Activated CD8-positive, alpha-beta T cell treated with anti-CD3 and anti-CD28 coated beads for 36 hours (primary cell): ENCODE measurements around the gene RAB40C. TPM values are rescaled to one million over a fixed set of nuclear protein-coding genes. Genes with fewer than 3 reads are reported as not detected.

Experiments
- ATAC-seq: fragments of 200-7000 bp; cut with Tn5 transposase; one replicate; pipeline ENCODE4 v1.10.0; 2021; ENCODE audit warnings: mild to moderate bottlenecking, moderate library complexity
- CTCF ChIA-PET: fragments of 350-600 bp; sonication (Branson Sonifier 250); formaldehyde crosslinking; loops from one replicate; lab custom pipeline; 2021; ENCODE audit warnings: antibody characterized with exemption; lab: Charles Lee
- POLR2A ChIA-PET: fragments of 350-600 bp; sonication (Branson Sonifier 250); formaldehyde crosslinking; loops from one replicate; lab custom pipeline; 2021; ENCODE audit warnings: antibody characterized with exemption; lab: Charles Lee
- DNase-seq: peaks from one replicate; pipeline ENCODE4 v3.0.0-alpha.2; 2020
- H3K27ac Mint-ChIP-seq: one replicate; pipeline ENCODE4 v1.8.0; 2021; ENCODE audit warnings: mild to moderate bottlenecking, mixed read lengths
- H3K27me3 Mint-ChIP-seq: one replicate; pipeline ENCODE4 v1.8.0; 2021; ENCODE audit warnings: mixed read lengths
- H3K36me3 Mint-ChIP-seq: one replicate; pipeline ENCODE4 v1.8.0; 2021; ENCODE audit warnings: low read depth, mixed read lengths
- H3K4me1 Mint-ChIP-seq: one replicate; pipeline ENCODE4 v1.8.0; 2021; ENCODE audit warnings: low read depth, mixed read lengths
- H3K4me3 Mint-ChIP-seq: one replicate; pipeline ENCODE4 v1.8.0; 2021; ENCODE audit warnings: mild to moderate bottlenecking, moderate library complexity, mixed read lengths
- H3K9me3 Mint-ChIP-seq: one replicate; pipeline ENCODE4 v1.8.0; 2021; ENCODE audit warnings: mixed read lengths
- CTCF ChIP-seq: fragments of 200-600 bp; IDR thresholded peaks from one replicate; pipeline ENCODE4 v1.8.0; 2022; ENCODE audit warnings: antibody characterized with exemption, mild to moderate bottlenecking
- intact Hi-C: fragments of 100-400 bp; cut with micrococcal nuclease; formaldehyde crosslinking; loops from one replicate; pipeline ENCODE4 v1.10.0; 2022
- total RNA-seq, 2 experiments: library from RNA; stranded (reverse); gene quantifications; one replicate each; pipeline ENCODE4 v1.2.3, GENCODE V29; 2021

The RAB40C gene
- total RNA-seq, 2 experiments from 2014 or later = 8.1 to 8.8 TPM

GRCh38 chr16:565419-566330 is 24.2 kb upstream of the RAB40C start:
- no peak for TF ChIP-seq CTCF
- H3K4me3 Mint-ChIP-seq = no peak overlapping the region
- no peak overlapping the region for H3K27ac Mint-ChIP-seq
- no peak for DNase-seq
- POLR2A ChIA-PET = no interaction called here
- ATAC-seq = no peak
- CTCF ChIA-PET = no interaction called here
- H3K36me3 Mint-ChIP-seq = no peaks in the 10 kb centered on the region
- H3K9me3 Mint-ChIP-seq = no peaks in the 10 kb centered on the region
- no peaks in the 10 kb centered on the region for H3K27me3 Mint-ChIP-seq
- intact Hi-C loops = no loop called here
- peaks cover 16% of the 10 kb centered on the region for H3K4me1 Mint-ChIP-seq

- Mint-ChIP-seq H3K4me3 (peak within 1 kb of the TSS; percentile 38), H3K9me3 (no peaks in the 10 kb centered on the region), H3K27ac (peak within 1 kb of the TSS; percentile 70), H3K36me3 (no peaks in the 10 kb centered on the region), H3K27me3 (no peaks in the 10 kb centered on the region), H3K4me1 (peaks cover 27% of the 10 kb centered on the region)
- POLR2A ChIA-PET = interaction anchor here (0.9 to 1.5 kb wide), 4 partner anchors 10 to 236 kb away, joined by 3 to 5 read pairs (median 4); partner anchors contain the start of gene WDR90
- ATAC-seq (peak; percentile 63), DNase-seq (peak; percentile 79)
- no peak for TF ChIP-seq CTCF
- intact Hi-C loops = no loop called here
- CTCF ChIA-PET = interaction anchor here (0.6 to 1.0 kb wide), 2 partner anchors 26 to 43 kb away, joined by 3 read pairs; no protein-coding TSS in a partner anchor
These were observed 23.1 kb upstream of the RAB40C start, which contains the start of gene NHLRC4 for GRCh38 chr16:566475-567372. TSS of gene NHLRC4 (plus strand) at chr16:567005. CDS start at chr16:568048, 1,043 bp downstream.

GRCh38 chr16:567373-568256 is 22.3 kb upstream of the RAB40C start:
- H3K27ac Mint-ChIP-seq = peak overlapping the region; percentile 70
- no peak for TF ChIP-seq CTCF
- H3K36me3 Mint-ChIP-seq = no peaks in the 10 kb centered on the region
- DNase-seq = no peak
- no peak for ATAC-seq
- POLR2A ChIA-PET = interaction anchor here (0.9 to 1.5 kb wide), 4 partner anchors 9 to 235 kb away, joined by 3 to 5 read pairs (median 4); partner anchors contain the start of gene WDR90
- H3K9me3 Mint-ChIP-seq = no peaks in the 10 kb centered on the region
- H3K27me3 Mint-ChIP-seq = no peaks in the 10 kb centered on the region
- CTCF ChIA-PET = interaction anchor here (0.6 to 1.0 kb wide), 2 partner anchors 27 to 42 kb away, joined by 3 read pairs; no protein-coding TSS in a partner anchor
- peaks cover 29% of the 10 kb centered on the region for H3K4me1 Mint-ChIP-seq
- intact Hi-C loops = no loop called here
- peak overlapping the region; percentile 38 for H3K4me3 Mint-ChIP-seq

GRCh38 chr16:568401-569258 is 21.2 kb upstream of the RAB40C start:
- ATAC-seq (no peak), DNase-seq (no peak)
- H3K27ac Mint-ChIP-seq = peak overlapping the region; percentile 89
- ChIA-PET POLR2A (interaction anchor here (0.8 to 1.5 kb wide), 3 partner anchors 40 to 81 kb away, joined by 3 to 4 read pairs (median 3); partner anchors contain the start of genes METTL26 and WDR90), CTCF (no interaction called here)
- no peaks in the 10 kb centered on the region for H3K27me3 Mint-ChIP-seq
- H3K4me3 Mint-ChIP-seq = peak overlapping the region; percentile 83
- no peak for TF ChIP-seq CTCF
- H3K9me3 Mint-ChIP-seq = no peaks in the 10 kb centered on the region
- H3K36me3 Mint-ChIP-seq = no peaks in the 10 kb centered on the region
- intact Hi-C loops = no loop called here
- peaks cover 29% of the 10 kb centered on the region for H3K4me1 Mint-ChIP-seq
